ENCODE measurements around the gene COL18A1.

Gene COL18A1

DNA sequence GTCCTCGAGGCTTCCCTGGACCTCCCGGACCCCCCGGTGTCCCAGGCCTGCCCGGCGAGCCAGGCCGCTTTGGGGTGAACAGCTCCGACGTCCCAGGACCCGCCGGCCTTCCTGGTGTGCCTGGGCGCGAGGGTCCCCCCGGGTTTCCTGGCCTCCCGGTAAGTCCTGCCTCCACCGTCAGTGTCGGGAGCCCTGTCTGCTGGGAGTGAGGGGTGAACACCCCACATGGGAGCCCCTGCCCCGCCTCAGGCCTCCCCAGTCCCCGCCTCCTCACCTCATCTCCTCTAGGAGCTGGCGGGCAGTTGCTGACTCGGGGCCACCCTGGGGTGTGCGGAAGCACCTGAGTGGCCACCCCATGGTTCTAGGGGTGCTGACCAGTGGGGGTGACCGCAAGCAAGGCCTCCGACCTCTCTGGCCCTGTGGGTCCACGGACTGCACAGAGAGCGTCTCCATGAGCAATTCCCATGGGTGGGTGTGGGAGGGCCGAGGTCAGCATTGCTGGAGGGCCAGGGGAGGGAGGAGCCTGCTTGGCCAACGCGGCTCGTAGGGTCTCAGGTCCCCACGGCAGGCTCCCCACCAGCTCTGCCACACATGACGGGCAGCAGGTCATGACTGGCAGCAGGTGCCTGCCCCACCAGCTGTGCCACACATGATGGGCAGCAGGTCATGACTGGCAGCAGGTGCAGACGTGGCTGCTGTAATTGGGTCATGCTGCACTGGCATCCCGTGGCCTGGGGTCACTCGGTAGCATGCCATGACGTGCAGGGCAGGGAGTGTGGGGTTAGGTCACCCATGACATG lies 75.9 kb downstream of the COL18A1 start:
- no peak for DNase-seq (ENCODE audit: low spot score)

DNA sequence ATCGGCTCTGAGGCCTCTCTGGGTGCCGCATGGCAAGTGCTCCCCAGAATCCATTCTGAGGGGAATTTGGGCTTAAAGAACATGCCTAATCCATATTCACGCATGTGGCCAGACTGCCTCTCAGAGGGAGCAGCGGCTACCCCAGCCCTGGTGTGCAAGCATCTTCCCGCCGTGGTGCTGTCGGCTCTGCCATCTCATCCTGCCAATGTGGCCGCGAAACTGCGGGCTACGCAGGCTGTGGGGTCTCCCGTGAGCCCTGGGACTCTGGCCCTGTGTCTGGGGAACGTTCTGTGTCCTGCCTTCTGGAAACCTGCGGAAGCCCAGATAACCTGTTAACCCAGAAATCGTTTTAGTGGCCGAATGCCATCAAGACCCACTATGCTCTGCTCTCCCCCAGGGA lies 76.6 kb downstream of the COL18A1 start:
- no peak for DNase-seq (ENCODE audit: low spot score)

DNA sequence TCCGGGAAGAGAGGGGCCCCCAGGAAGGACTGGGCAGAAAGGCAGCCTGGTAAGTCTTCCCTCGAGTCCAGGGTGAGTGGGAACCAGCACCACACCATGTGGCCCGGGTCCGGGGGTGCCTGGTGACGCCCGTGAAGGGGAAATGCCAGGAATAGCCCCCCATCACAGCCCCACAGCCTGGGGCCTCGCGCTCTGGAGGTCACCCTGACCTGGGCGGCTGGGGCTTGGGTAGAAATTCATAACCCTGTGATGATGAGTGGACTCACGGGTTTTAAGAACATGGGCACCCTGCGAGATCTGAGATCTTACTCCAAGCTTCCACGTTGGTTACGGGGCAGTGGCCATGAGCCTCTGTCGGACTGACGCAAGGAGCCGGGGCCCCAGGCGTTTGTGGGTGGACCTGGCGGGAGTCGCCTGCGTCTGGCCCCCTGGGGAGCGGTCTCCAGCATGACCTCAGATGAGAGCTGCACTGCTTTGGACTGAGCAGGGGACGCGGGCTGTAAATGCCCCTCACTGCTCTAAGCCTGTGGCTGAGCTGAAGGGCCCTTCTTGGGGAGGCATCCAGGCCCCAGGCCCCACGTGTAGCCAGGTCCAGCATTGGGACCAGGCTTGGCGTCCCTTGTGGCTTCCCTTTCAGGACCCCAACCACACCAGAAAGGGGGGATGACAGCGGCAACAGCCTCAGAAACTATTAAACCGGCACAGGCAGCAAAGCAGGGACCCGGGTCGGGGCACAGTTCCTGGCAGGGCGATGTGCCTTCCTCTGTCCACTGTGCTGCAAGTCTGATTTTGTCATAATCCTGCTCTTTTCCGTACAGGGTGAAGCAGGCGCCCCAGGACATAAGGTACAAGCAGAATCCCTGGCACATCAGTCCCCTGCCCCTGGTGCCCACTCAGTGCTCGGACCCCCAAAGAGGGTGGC lies 77.3 kb downstream of the COL18A1 start:
- no peak for DNase-seq (ENCODE audit: low spot score)

DNA sequence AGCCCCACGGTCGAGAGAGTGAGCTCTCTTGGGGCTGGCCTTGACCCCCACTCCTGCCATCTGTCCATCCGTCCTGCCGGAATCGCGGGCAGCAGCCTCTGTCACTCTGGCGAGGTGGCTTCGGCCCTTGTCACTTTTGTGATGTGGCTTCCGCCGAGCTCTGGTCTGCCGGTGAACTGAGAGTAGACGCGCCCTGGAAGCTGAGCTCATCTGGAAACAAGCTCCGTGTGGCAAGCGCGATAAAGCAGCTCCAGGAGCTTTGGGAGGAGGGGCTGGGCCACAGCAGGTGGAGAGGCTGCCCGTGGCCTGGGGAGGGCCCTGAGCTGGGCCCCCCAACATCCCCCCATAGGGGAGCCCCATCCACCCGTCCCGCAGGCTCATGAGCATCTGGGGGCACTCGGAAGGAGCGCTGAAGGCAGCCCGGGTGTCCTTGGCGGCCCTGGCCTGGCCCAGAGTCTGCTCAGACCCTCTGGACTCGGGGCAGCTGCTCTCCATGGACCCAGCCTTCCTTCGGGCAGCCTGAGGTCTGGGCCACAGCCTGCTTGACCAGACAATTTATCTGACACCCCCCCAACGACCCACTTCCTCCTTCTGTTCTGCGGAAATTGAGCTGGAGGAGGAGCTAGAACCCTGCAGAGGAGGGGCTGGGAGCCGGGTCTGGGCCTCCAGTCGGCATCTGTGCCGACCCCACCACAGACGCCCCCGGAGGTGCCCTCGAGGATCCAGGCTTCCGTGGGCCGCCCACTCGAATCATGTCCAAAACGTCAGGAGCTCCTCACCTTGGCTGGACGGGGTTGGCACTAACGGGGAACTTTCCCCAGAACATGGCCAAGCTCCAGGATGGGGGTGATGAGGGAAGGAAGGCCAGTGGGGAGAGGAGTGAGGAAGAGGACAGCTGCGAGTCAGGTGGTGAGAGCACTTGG lies 78.2 kb downstream of the COL18A1 start:
- DNase-seq (ENCODE audit: low spot score): no peak

DNA sequence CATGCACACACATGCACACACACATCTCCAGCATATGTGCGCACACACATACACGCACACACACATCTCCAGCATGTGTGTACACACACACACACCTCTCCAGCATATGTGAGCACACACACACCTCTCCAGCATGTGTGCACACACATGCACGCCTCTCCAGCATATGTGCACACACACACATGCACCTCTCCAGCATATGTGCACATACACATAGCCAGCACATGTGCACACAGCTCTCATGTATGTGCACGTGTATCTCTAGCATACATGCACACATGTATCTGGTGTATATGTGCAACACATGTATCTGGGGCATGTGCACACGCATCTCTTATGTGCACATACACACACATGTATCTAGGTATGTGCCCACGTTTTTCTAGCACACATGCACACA lies 79.4 kb downstream of the COL18A1 start:
- DNase-seq (ENCODE audit: low spot score): no peak

DNA sequence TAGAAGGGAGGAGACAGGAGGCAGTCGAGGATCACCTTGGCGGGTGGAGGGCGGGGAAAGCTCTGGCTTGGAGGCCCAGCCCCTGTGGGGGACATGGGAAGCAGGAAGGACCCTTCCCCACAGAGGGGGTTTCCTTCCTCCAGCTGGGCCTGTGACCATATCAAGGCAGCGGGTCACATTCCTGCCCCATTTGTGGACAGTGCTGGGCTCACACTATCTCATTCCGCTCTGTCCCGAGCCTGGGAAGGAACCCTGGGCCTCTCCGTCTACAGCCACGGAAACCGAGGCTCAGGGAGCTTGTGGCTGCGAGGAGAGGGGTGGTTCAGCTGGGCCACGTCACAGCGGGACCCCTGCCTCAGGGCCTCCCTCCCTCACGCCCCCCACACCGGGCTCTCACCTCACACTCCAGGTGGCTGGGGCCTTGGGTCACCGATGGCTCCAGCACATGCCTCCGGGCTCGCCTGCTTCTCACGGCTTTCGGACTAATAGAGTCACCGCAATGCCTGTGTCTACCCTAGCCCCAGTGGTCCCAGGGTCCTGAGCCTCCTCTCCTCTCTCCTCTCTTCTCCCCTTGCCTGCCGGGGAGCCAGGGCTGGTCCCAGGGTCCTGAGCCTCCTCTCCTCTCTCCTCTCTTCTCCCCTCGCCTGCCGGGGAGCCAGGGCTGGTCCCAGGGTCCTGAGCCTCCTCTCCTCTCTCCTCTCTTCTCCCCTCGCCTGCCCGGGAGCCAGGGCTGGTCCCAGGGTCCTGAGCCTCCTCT lies 80.9 kb downstream of the COL18A1 start:
- no peak for DNase-seq (ENCODE audit: low spot score)

DNA sequence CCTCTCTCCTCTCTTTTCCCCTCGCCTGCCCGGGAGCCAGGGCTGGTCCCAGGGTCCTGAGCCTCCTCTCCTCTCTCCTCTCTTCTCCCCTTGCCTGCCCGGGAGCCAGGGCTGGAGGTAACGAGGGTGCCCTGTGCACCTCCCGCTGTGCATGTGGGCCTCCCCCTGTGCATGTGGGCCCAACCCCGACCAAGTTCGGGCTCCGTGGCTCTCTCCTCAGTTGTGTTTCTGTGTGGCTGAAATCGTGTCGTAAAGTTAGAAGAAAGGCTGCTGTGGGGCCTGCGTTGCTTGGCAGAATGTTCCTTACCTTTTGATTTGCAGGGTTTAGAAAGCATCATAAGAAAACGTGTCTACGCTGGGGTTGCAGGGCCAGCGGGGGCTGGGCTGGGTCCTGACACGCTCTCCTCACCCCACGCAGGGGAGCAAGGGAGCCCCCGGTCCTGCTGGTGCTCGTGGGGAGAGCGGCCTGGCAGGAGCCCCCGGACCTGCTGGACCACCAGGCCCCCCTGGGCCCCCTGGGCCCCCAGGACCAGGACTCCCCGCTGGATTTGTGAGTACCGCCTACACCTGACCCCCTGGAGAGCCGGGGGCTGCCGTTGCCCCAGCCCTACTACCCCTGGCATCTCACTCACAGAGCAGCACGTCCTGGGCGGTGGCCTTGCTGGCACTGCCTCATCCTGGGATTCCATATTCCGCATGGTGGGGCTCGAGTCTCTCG lies 81.6 kb downstream of the COL18A1 start:
- DNase-seq (ENCODE audit: low spot score): no peak

DNA sequence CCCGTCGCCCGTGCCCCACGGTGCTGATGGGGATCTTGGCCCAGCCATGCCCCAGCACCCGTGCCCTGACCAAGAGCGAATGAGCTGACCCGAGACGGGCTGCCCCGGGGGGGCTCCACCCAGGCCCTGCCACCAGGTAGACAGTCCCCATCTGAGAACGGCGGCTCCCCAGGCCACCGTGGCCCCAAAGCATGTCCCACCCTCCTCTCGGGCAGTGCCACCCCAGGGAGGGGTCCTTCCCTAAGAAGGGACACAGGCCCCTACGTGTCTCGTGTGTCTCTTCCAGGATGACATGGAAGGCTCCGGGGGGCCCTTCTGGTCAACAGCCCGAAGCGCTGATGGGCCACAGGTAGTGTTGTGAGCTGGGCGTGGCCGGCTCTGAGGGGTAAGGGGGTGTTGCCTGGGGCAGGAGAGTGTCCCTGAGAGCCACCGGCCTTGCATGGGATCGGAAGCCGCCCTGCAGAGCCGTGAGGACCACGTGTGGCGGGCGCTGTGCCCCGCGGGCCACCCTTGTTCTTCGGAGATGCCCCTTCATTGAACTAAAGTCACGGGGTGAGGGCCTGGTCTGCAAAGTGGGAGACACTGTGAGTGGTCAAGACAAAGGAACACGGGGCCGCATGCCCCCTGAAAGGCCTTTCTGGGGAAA lies 82.3 kb downstream of the COL18A1 start:
- DNase-seq (ENCODE audit: low spot score): no peak

DNA sequence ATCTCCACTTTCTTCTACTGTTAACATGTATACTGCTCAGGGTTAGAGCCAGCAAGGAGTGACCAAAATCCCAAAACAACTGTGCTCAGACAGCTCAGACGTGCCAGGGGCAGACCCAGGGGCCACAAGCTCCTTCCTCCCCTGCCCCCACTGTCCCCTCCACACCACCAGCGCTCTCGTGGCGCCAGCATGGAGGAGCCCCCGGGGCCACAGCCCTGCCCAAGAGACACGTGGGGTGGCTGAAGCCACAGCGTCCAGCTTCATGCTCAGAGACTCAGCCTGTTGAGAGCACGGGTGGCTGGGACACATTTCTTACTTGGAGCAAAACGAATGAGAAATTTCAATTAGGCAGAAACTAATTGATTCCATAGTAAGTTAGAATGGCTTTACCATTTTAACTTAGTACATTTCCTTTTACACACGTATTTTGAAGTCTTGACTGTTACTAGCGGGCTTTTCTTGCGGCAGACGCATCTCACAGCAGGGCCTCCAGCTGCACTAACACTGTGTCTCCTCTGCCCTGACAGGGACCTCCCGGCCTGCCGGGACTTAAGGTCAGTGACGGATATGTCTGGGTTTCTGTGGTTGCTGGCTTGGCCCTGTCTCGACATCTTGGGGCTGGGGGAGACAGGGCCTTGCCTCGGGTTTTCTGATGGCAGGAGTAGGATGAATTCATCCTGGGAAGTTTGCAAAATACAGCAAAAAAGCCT lies 83.1 kb downstream of the COL18A1 start:
- DNase-seq (ENCODE audit: low spot score): no peak

DNA sequence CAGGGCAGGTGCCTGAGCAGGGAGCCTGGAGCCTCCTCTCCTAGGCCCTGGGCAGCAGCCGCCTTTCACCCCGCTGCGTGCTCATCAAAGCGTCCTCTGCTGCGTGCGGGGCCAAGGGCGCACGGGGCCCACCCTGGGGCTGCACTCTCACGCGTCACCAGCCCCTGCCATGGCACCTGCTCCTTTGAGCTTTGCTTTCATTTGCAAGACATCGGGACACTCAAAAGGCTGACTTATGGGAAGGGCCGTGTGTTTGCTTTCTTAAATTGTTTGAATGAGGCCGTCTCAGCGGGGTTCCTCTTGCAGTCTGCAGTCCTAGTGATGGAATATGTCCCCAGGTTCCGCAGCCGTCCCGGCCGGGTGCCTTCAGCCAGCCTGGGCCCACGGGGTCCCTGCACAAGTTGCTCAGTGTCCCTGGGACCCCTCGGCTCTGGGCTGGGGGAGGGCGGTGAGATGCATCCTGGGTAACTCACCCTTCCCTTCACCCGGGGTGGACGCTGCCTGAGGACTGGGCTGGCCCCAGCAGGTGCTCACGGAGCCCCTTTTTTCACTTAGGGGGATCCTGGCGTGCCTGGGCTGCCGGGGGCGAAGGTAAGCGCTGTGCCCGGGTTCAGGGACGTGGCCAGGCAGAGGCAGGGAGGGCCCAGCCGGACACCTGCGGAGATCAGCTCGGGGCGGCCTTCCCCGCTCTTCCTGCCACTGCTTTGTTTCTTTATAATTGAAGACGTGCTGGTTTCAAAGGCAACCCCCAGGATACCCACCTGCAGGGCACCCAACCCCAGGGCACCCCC lies 84.2 kb downstream of the COL18A1 start:
- no peak for DNase-seq (ENCODE audit: low spot score)

DNA sequence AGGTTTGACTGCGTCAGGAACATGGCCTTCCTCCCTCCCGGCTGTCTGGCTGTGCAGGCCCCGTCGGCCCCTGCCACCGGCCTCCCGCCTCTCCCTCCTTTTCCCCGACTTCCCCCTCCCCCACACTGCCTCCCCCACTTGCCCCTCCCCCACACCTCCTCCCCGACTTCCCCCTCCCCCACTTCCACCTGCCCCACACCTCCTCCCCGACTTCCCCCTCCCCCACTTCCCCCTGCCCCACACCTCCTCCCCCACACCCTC lies 84.7 kb downstream of the COL18A1 start:
- no peak for DNase-seq (ENCODE audit: low spot score)

DNA sequence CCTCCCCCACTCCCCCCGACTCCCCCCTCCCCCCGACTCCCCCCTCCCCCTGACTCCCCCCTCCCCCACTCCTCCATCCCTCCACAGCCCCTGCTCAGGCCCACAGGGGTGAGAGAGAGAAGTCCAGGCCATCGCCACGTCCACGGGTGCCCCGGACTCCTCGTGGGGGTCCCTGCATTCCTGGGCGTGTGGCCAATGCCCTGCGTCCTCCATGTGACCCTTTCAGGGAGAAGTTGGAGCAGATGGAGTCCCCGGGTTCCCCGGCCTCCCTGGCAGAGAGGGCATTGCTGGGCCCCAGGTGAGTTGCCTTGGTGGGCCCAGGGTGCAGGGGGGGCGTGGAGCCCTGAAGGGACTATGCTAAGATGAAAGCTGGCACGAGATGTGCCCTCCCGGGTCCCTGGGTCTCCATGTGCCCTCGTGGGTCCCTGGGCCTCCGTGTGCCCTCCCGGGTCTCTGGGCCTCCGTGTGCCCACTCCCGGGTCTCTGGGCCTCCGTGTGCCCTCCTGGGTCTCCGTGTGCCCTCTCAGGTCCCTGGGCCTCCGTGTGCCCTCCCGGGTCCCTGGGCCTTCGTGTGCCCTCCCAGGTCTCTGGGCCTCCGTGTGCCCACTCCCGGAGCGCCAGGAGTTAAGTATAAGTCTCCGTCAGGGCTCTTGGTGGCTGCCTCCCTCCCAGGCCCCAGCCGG lies 85.2 kb downstream of the COL18A1 start:
- DNase-seq (ENCODE audit: low spot score): no peak

DNA sequence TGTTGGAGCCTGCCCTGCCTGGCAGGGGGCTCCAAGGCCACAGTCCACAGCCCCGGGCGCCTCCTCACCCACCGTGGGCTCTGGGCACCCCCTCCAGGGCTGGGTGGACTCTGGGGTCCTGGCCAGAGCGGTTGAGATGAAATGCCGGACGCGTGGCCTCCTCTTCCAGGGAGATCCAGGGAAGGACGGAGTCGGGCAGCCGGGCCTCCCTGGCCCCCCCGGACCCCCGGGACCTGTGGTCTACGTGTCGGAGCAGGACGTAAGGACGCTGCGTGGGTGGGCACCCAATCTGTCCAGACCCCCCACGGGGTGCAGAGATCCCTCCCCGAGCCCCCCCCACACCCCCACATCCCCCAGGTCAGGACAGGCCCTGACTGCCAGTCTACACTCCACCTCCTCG lies 86.1 kb downstream of the COL18A1 start:
- DNase-seq (ENCODE audit: low spot score): no peak

DNA sequence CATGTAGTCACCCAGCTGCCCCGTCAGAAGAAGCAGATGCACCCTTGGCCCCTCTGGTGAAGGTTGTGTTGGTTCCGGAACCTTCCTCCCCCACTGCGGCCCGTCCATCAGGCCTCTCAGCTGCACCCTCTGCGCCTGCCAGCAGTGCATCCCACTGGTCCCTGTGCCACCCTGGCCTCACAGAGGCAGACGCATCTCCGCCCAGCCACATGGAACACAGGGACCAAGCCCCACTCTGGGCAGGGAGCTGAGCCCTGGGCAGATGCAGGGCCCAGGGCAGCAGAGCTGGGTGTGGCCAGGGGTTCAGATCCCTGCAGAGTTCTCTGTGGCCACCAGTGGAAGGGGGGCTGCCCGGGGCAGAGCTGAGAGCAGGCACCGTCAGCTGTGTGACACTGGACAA lies 86.7 kb downstream of the COL18A1 start:
- no peak for DNase-seq (ENCODE audit: low spot score)

DNA sequence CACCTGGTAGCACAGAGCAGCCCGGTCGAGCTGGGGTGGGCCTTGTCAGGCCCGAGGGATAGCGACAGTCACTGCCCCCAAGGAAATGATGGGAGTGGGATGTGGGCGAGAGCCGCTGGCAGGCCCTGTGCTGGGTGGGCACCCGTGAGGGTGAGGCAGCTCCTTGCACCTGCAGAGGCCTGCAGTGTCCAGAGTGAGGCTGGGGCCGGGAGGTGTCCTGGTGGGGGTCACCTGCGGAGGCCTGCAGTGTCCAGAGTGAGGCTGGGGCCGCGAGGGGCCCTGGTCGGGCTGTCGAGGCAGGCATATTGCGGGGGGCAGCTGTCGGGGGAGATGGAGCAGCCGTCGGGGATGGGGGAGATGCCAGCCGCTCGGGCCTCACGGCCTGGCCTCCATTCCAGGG lies 87.8 kb downstream of the COL18A1 start:
- DNase-seq (ENCODE audit: low spot score): no peak

DNA sequence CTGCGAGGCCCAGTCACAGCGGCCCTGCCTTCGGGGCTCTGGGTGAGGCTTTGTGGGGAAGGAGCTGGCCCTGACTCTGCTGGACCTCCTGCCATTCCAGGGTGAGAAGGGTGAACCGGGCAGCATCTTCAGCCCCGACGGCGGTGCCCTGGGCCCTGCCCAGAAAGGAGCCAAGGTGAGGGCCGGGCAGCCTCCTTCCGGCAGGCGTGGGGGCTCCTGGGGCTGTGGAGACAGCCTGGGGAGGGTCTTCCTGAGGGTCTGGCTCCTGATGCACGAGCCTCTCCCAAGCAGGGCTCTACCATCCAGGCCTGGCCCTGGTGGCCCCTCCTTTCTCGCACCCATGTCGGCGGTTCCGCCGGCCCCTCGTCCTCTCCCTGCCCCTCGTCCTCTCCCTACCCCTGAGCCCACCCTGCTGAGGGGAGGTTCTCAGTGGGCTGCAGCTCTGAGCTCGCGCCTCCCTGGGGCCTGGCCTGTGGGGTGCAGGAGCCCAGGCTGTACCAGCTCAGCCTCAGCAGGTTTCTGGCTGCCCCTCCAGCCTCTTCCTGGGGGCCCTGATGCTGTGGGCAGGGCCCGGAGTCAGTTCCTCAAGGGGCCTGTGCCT lies 88.5 kb downstream of the COL18A1 start:
- DNase-seq (ENCODE audit: low spot score): no peak

DNA sequence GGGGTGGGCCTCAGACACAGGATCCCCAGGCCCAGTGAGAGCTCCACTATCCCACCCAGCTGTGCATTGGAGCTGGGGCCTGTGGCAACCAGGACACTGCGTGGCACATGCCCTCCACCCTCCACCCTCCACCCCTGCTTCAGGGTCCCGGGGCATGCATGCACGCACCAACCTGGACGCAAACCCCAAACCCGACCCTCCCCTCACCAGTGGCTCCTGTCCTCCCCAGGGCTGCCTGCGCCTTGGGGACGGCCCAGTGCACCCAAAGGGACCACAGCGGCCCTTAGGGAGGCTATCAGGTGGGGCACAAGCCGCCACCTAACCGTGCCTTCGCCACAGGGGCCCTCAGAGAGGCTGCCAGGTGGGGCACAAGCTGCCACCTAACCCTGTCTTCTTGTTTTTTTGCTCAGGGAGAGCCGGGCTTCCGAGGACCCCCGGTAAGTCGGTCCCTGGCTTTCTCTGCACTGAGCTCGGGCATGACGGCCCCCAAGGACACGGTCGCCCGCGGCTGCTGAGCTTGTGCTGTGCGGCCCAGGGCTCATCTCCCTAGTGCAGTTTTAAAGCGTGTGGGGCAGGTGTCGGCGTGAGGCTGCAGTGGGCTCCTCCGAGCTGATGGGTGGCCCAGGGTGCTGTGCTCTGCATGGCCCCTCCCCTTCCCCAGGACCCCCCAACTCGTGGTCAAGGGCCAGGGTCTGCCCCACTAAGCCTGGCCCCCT lies 89.3 kb downstream of the COL18A1 start:
- no peak for DNase-seq (ENCODE audit: low spot score)

Data from GM03348 (cell line).